NT2/D1 (cell line): Measurements from ENCODE around the gene CABS1.

Experiments used
- DNase-seq: peaks from one replicate; pipeline ENCODE4 v3.0.0-alpha.2; 2011; ENCODE audit warnings: low read depth, low spot score
- H3K27me3 ChIP-seq: 2 replicates; pipeline ENCODE4 v1.6.0; 2011; ENCODE audit warnings: mild to moderate bottlenecking; ENCODE audit not compliant: insufficient read length, insufficient read depth
- H3K36me3 ChIP-seq: 2 replicates; pipeline ENCODE4 v1.6.1; 2011; ENCODE audit warnings: mild to moderate bottlenecking, low read length, mixed read lengths; ENCODE audit not compliant: insufficient read depth, insufficient read length
- H3K4me1 ChIP-seq: 2 replicates; pipeline ENCODE4 v1.5.1; 2011; ENCODE audit not compliant: insufficient read depth, insufficient read length
- H3K4me3 ChIP-seq: 2 replicates; pipeline ENCODE4 v1.5.1; 2011; ENCODE audit warnings: low read depth; ENCODE audit not compliant: insufficient read length
- H3K9ac ChIP-seq: 2 replicates; pipeline ENCODE4 v1.6.0; 2011; ENCODE audit warnings: low read depth; ENCODE audit not compliant: insufficient read length
- H3K9me3 ChIP-seq: 2 replicates; pipeline ENCODE4 v1.5.1; 2011; ENCODE audit warnings: mild to moderate bottlenecking, low read length; ENCODE audit not compliant: insufficient read depth
- SUZ12 ChIP-seq: IDR thresholded peaks from 2 replicates; pipeline ENCODE4 v1.6.1; 2011; ENCODE audit not compliant: insufficient read length, insufficient read depth; ENCODE audit errors: extremely low read depth
- YY1 ChIP-seq: IDR thresholded peaks from 2 replicates; pipeline ENCODE4 v1.6.1; 2011; ENCODE audit not compliant: insufficient read length, insufficient read depth
- ZNF274 ChIP-seq: IDR thresholded peaks from 2 replicates; pipeline ENCODE4 v1.6.1; 2011; ENCODE audit warnings: mild to moderate bottlenecking, low read depth, low read length

Gene CABS1

GRCh38 chr4:70334681-70335080 is at the start of gene CABS1:
Gene CABS1 (plus strand): TSS chr4:70334981. CDS start chr4:70335040, 59 bp downstream.
- Histone ChIP-seq H3K9me3 (no peaks in the 10 kb centered on the region), H3K4me1 (no peaks in the 10 kb centered on the region), H3K9ac (no peak within 1 kb of the TSS), H3K36me3 (no peaks in the 10 kb centered on the region), H3K27me3 (no peaks in the 10 kb centered on the region), H3K4me3 (no peak within 1 kb of the TSS)
- DNase-seq, result no peak
- TF ChIP-seq YY1 (no peak), SUZ12 (no peak), ZNF274 (no peak)

GRCh38 chr4:70288651-70289050 is 46.1 kb upstream of the CABS1 start:
- no peak overlapping the region for H3K9ac ChIP-seq
- TF ChIP-seq YY1 (no peak), ZNF274 (no peak), SUZ12 (no peak)
- H3K27me3 ChIP-seq, result no peaks in the 10 kb centered on the region
- DNase-seq, result no peak
- H3K4me3 ChIP-seq, result no peak overlapping the region
- no peaks in the 10 kb centered on the region for H3K9me3 ChIP-seq
- no peaks in the 10 kb centered on the region for H3K36me3 ChIP-seq
- H3K4me1 ChIP-seq, result no peaks in the 10 kb centered on the region

- no peaks in the 10 kb centered on the region for H3K36me3 ChIP-seq
- no peaks in the 10 kb centered on the region for H3K4me1 ChIP-seq
- H3K27me3 ChIP-seq, result no peaks in the 10 kb centered on the region
- H3K4me3 ChIP-seq, result no peak overlapping the region
- no peaks in the 10 kb centered on the region for H3K9me3 ChIP-seq
- no peak overlapping the region for H3K9ac ChIP-seq
- DNase-seq, result no peak
- TF ChIP-seq SUZ12, result no peak
- TF ChIP-seq ZNF274, result no peak
- no peak for TF ChIP-seq YY1
These were observed 43.4 kb upstream of the CABS1 start for GRCh38 chr4:70291341-70291740.

- Histone ChIP-seq H3K9ac (no peak overlapping the region), H3K9me3 (no peaks in the 10 kb centered on the region), H3K36me3 (no peaks in the 10 kb centered on the region), H3K4me3 (no peak overlapping the region), H3K27me3 (no peaks in the 10 kb centered on the region), H3K4me1 (no peaks in the 10 kb centered on the region)
- DNase-seq, result no peak
- no peak for TF ChIP-seq ZNF274
- TF ChIP-seq SUZ12, result no peak
- TF ChIP-seq YY1, result no peak
These were observed 37.2 kb upstream of the CABS1 start for GRCh38 chr4:70297576-70297975.

GRCh38 chr4:70298051-70298450 is 36.7 kb upstream of the CABS1 start:
- DNase-seq, result no peak
- H3K36me3 ChIP-seq, result no peaks in the 10 kb centered on the region
- no peak overlapping the region for H3K4me3 ChIP-seq
- no peaks in the 10 kb centered on the region for H3K4me1 ChIP-seq
- H3K9me3 ChIP-seq, result no peaks in the 10 kb centered on the region
- H3K27me3 ChIP-seq, result no peaks in the 10 kb centered on the region
- TF ChIP-seq SUZ12, result no peak
- TF ChIP-seq YY1, result no peak
- TF ChIP-seq ZNF274, result no peak
- no peak overlapping the region for H3K9ac ChIP-seq

GRCh38 chr4:70299643-70300042 is 35.1 kb upstream of the CABS1 start:
- Histone ChIP-seq H3K9me3 (no peaks in the 10 kb centered on the region), H3K36me3 (no peaks in the 10 kb centered on the region), H3K4me3 (no peak overlapping the region), H3K4me1 (no peaks in the 10 kb centered on the region), H3K9ac (no peak overlapping the region), H3K27me3 (no peaks in the 10 kb centered on the region)
- TF ChIP-seq ZNF274 (no peak), YY1 (no peak), SUZ12 (no peak)
- DNase-seq, result no peak

- Histone ChIP-seq H3K9ac (no peak overlapping the region), H3K4me1 (no peaks in the 10 kb centered on the region), H3K27me3 (no peaks in the 10 kb centered on the region), H3K36me3 (no peaks in the 10 kb centered on the region), H3K4me3 (no peak overlapping the region), H3K9me3 (no peaks in the 10 kb centered on the region)
- TF ChIP-seq YY1 (no peak), SUZ12 (no peak), ZNF274 (no peak)
- no peak for DNase-seq
These were observed 34.6 kb upstream of the CABS1 start for GRCh38 chr4:70300215-70300614.
